SU-DHL-6 (cell line): Measurements from ENCODE around the gene CD151.

Experiments
- CTCF ChIP-seq: fragments of 200-600 bp; sonication (generic); IDR thresholded peaks from one replicate; pipeline ENCODE4 v1.5.1; 2017; ENCODE audit warnings: antibody characterized with exemption, mild to moderate bottlenecking, low read length, moderate library complexity; ENCODE audit not compliant: insufficient read depth, poor library complexity, severe bottlenecking
- EZH2phosphoT487 ChIP-seq: fragments of 200-600 bp; sonication (generic), shearing (Covaris generic); conservative IDR thresholded peaks from 2 replicates; pipeline ENCODE4 v1.6.1; 2018; ENCODE audit warnings: mild to moderate bottlenecking, antibody characterized with exemption, low read length, moderate library complexity, mixed read lengths

GRCh38 chr11:829847-830294, 2.9 kb upstream of the CD151 start:
- TF ChIP-seq CTCF (no peak), EZH2phosphoT487 (no peak; the same call in 1 of the 2 replicates)
